ENCODE data around the gene XPOT. TPM values are rescaled to one million over a fixed set of nuclear protein-coding genes. Genes with fewer than 3 reads are reported as not detected.

Gene XPOT
- total RNA-seq, 1 experiment from 2014 or later: 62.0 TPM

DNA sequence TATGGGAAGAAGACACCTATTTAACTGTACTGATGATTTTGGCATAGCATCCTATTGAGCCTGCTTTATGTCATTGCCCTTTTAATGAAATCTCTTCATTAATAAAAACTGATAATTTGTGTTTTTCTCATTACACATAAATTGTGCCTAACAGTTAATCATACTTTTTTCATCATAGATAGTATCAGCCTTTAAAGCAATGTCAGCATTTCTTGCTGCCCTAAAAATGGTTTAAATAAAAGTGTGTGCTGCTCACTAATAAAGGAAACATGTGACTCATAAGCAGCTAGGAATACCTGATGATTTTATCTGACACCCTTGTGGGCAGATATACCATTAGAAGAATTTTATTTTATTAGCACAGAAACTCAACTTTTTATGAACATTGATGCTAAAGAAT lies 74.5 kb downstream of the XPOT start:
- Histone ChIP-seq H3K9ac (ENCODE audit: low read length) (no peak overlapping the region), H3K4me3 (ENCODE audit: low read length) (no peak overlapping the region), H3K4me2 (ENCODE audit: low read length) (no peak overlapping the region), H2AFZ (ENCODE audit: low read length) (no peak overlapping the region), H3K79me2 (ENCODE audit: low read length) (peaks cover 17% of the 10 kb centered on the region), H3K9me2 (replicated peaks; ENCODE audit: low read length) (no peaks in the 10 kb centered on the region), H3F3A (ENCODE audit: low read length, unreplicated experiment) (peaks cover 3% of the 10 kb centered on the region), H4K20me1 (ENCODE audit: low read length) (peaks cover 14% of the 10 kb centered on the region; the same call in 1 of the 2 replicates), H3K27ac (ENCODE audit: low read length) (no peak overlapping the region), H3K36me3 (ENCODE audit: low read depth, low read length) (peaks cover 66% of the 10 kb centered on the region), H3K9me3 (ENCODE audit: low read length) (peaks cover 7% of the 10 kb centered on the region; the same call in 1 of the 2 replicates), H3K4me1 (ENCODE audit: insufficient read depth, low read length) (no peaks in the 10 kb centered on the region), H3K27me3 (ENCODE audit: low read length) (no peaks in the 10 kb centered on the region)
- ChIA-PET POLR2A (ENCODE audit: unreplicated experiment) (no interaction called here), CTCF (no interaction called here)
- ATAC-seq (no peak), DNase-seq (no peak)
- no TSS peak for BruUV-seq (replicated peaks)
- intact Hi-C loops (cut with micrococcal nuclease): no loop called here
- no peak for TF ChIP-seq EZH2phosphoT487 (IDR thresholded peaks at IDR 0.05; ENCODE audit: borderline replicate concordance, low read length)
- no peak for TF ChIP-seq EZH2 (IDR thresholded peaks at IDR 0.05; ENCODE audit: low read length, unreplicated experiment)
- TF ChIP-seq, protein P1, sequence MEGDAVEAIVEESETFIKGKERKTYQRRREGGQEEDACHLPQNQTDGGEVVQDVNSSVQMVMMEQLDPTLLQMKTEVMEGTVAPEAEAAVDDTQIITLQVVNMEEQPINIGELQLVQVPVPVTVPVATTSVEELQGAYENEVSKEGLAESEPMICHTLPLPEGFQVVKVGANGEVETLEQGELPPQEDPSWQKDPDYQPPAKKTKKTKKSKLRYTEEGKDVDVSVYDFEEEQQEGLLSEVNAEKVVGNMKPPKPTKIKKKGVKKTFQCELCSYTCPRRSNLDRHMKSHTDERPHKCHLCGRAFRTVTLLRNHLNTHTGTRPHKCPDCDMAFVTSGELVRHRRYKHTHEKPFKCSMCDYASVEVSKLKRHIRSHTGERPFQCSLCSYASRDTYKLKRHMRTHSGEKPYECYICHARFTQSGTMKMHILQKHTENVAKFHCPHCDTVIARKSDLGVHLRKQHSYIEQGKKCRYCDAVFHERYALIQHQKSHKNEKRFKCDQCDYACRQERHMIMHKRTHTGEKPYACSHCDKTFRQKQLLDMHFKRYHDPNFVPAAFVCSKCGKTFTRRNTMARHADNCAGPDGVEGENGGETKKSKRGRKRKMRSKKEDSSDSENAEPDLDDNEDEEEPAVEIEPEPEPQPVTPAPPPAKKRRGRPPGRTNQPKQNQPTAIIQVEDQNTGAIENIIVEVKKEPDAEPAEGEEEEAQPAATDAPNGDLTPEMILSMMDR (conservative IDR thresholded peaks at IDR 0.05; ENCODE audit: low read depth, low read length): no peak

DNA sequence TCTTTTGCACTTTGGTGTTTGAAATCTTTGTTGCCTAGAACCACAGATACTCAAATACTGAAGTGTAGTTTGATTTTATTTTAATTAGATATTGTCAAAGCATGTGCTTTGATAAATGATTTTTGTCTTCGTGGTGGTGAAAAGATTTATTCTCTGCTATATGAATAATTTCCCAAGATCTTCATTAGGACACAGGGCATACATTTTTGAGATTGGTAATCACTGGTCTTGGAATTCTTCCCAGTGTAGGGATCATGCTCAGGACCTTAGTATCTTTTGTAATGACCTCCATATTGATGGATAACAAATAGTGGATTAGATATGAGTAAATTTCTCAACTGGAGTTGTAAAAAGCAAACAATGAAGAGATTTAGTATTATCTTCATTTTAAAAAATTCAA lies 76.0 kb downstream of the XPOT start:
- no peaks in the 10 kb centered on the region for H3K9me2 ChIP-seq (replicated peaks; ENCODE audit: low read length)
- TF ChIP-seq, protein P1 (conservative IDR thresholded peaks at IDR 0.05; ENCODE audit: low read depth, low read length): no peak
- no peak overlapping the region for H3K4me3 ChIP-seq (ENCODE audit: low read length)
- no TSS peak for BruUV-seq (replicated peaks)
- ChIA-PET POLR2A (ENCODE audit: unreplicated experiment) (no interaction called here), CTCF (no interaction called here)
- H3F3A ChIP-seq (ENCODE audit: low read length, unreplicated experiment): peaks cover 3% of the 10 kb centered on the region
- H3K4me1 ChIP-seq (ENCODE audit: insufficient read depth, low read length): no peaks in the 10 kb centered on the region
- intact Hi-C loops (cut with micrococcal nuclease): no loop called here
- no peak for DNase-seq
- H3K27me3 ChIP-seq (ENCODE audit: low read length): no peaks in the 10 kb centered on the region
- peaks cover 17% of the 10 kb centered on the region for H3K79me2 ChIP-seq (ENCODE audit: low read length)
- H4K20me1 ChIP-seq (ENCODE audit: low read length): peaks cover 14% of the 10 kb centered on the region; the same call in 1 of the 2 replicates
- H2AFZ ChIP-seq (ENCODE audit: low read length): no peak overlapping the region
- ATAC-seq: no peak
- H3K36me3 ChIP-seq (ENCODE audit: low read depth, low read length): peaks cover 55% of the 10 kb centered on the region
- H3K9ac ChIP-seq (ENCODE audit: low read length): no peak overlapping the region
- H3K4me2 ChIP-seq (ENCODE audit: low read length): no peak overlapping the region
- H3K9me3 ChIP-seq (ENCODE audit: low read length): peaks cover 7% of the 10 kb centered on the region; the same call in 1 of the 2 replicates
- H3K27ac ChIP-seq (ENCODE audit: low read length): no peak overlapping the region

DNA sequence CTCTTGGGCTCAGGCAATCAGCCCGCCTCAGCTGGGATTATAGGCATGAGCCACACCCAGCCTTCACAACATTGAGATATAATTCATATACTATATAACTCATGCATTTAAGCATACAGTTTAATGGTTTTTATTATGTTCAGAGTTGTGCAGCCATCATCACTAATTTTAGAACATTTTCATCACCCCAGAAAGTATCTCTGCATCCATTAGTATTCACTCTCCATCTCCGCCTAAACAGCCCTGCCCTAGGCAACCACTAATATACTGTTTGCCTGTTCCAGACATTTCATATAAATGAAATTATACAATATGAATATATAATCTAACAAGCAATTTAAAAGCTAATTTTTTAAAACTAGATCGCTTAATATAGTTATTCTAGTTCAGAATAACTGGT lies 82.5 kb downstream of the XPOT start:
- Histone ChIP-seq H3K36me3 (ENCODE audit: low read depth, low read length) (peaks cover 57% of the 10 kb centered on the region), H3K9me3 (ENCODE audit: low read length) (no peaks in the 10 kb centered on the region), H2AFZ (ENCODE audit: low read length) (no peak overlapping the region), H3K9me2 (replicated peaks; ENCODE audit: low read length) (no peaks in the 10 kb centered on the region), H3K4me1 (ENCODE audit: insufficient read depth, low read length) (no peaks in the 10 kb centered on the region), H3K27ac (ENCODE audit: low read length) (no peak overlapping the region), H3K9ac (ENCODE audit: low read length) (no peak overlapping the region), H3K27me3 (ENCODE audit: low read length) (no peaks in the 10 kb centered on the region), H3F3A (ENCODE audit: low read length, unreplicated experiment) (no peaks in the 10 kb centered on the region), H3K79me2 (ENCODE audit: low read length) (no peaks in the 10 kb centered on the region), H3K4me2 (ENCODE audit: low read length) (no peak overlapping the region), H4K20me1 (ENCODE audit: low read length) (no peaks in the 10 kb centered on the region), H3K4me3 (ENCODE audit: low read length) (no peak overlapping the region)
- intact Hi-C loops (cut with micrococcal nuclease): no loop called here
- TF ChIP-seq, protein P1 (conservative IDR thresholded peaks at IDR 0.05; ENCODE audit: low read depth, low read length): no peak
- TF ChIP-seq EZH2 (IDR thresholded peaks at IDR 0.05; ENCODE audit: low read length, unreplicated experiment): no peak
- TF ChIP-seq EZH2phosphoT487 (IDR thresholded peaks at IDR 0.05; ENCODE audit: borderline replicate concordance, low read length): no peak
- POLR2A ChIA-PET (ENCODE audit: unreplicated experiment): no interaction called here
- CTCF ChIA-PET: no interaction called here
- no peak for ATAC-seq
- no peak for DNase-seq
- no TSS peak for BruUV-seq (replicated peaks)

Measured in PC-3 (cell line).